Measurements from ENCODE around the gene TMEM248.

- TF ChIP-seq POLR2AphosphoS5 (IDR thresholded peaks at IDR 0.05; ENCODE audit: low read depth) (no peak), CTCF (conservative IDR thresholded peaks at IDR 0.05; ENCODE audit: low read depth in 2 of 2) (no peak), REST (IDR thresholded peaks at IDR 0.05; ENCODE audit: unreplicated experiment) (no peak), EZH2phosphoT487 (IDR thresholded peaks at IDR 0.05; ENCODE audit: unreplicated experiment) (no peak), EZH2 (IDR thresholded peaks at IDR 0.05; ENCODE audit: low read depth, unreplicated experiment) (no peak), STAT1 (IDR thresholded peaks at IDR 0.05; ENCODE audit: unreplicated experiment) (no peak), ZNF462 (CRISPR knock-in tag; IDR thresholded peaks at IDR 0.05) (no peak), ZNF331 (CRISPR knock-in tag; IDR thresholded peaks at IDR 0.05; ENCODE audit: low read depth) (no peak), NANOG (IDR thresholded peaks at IDR 0.05; ENCODE audit: borderline replicate concordance) (no peak), CREB1 (CRISPR knock-in tag; IDR thresholded peaks at IDR 0.05; ENCODE audit: low read depth) (no peak), ETS1 (IDR thresholded peaks at IDR 0.05) (no peak)
These were observed 4.2 kb downstream of the TMEM248 start for GRCh38 chr7:66925255-66925654.
